SJCRH30 (cell line): ENCODE measurements around the gene SMTN. TPM values are rescaled to one million over a fixed set of nuclear protein-coding genes. Genes with fewer than 3 reads are reported as not detected.
"Not testable (repeated sequence)": the region's sequence is repeated elsewhere in the genome, so short reads cannot be mapped to it uniquely, and the experiment has no call there.

Experiments used
- DNase-seq, 2 experiments: peaks; one replicate each; pipeline ENCODE4 v3.0.0-alpha.2; 2015 to 2020
- H3K27ac ChIP-seq: fragments of 250-450 bp; sonication (Bioruptor Pico); 2 replicates; pipeline ENCODE4 v1.5.1; 2020; ENCODE audit warnings: mild to moderate bottlenecking, moderate library complexity
- H3K27me3 ChIP-seq: fragments of 250-450 bp; sonication (Bioruptor Pico); 2 replicates; pipeline ENCODE4 v1.5.1; 2020; ENCODE audit warnings: mild to moderate bottlenecking, moderate library complexity
- H3K36me3 ChIP-seq: fragments of 250-450 bp; sonication (Bioruptor Pico); 2 replicates; pipeline ENCODE4 v1.5.1; 2020; ENCODE audit warnings: mild to moderate bottlenecking, moderate library complexity
- H3K4me1 ChIP-seq: fragments of 250-450 bp; sonication (Bioruptor Pico); 2 replicates; pipeline ENCODE4 v1.5.1; 2020; ENCODE audit warnings: mild to moderate bottlenecking, moderate library complexity
- H3K4me3 ChIP-seq: fragments of 250-450 bp; sonication (Bioruptor Pico); 2 replicates; pipeline ENCODE4 v1.5.1; 2020; ENCODE audit warnings: mild to moderate bottlenecking, moderate library complexity
- H3K9me3 ChIP-seq: fragments of 250-450 bp; sonication (Bioruptor Pico); replicated peaks from 2 replicates; pipeline ENCODE4 v1.5.1; 2020; ENCODE audit warnings: mild to moderate bottlenecking, moderate library complexity
- total RNA-seq: library from RNA; depleted of rRNA; stranded (reverse); fragments of >200 nt; shearing (Covaris generic); gene quantifications from 2 replicates; pipeline ENCODE4 v1.2.3, GENCODE V29; 2014

SMTN gene
- total RNA-seq, 1 experiment from 2014 or later = 34.2 TPM

- Histone ChIP-seq H3K27me3 (no peaks in the 10 kb centered on the region), H3K4me3 (no peak overlapping the region), H3K27ac (no peak overlapping the region), H3K36me3 (peaks cover 24% of the 10 kb centered on the region), H3K4me1 (no peaks in the 10 kb centered on the region), H3K9me3 (no peaks in the 10 kb centered on the region)
- DNase-seq = no peak
These were observed 10.2 kb downstream of the SMTN start for GRCh38 chr22:31091106-31091975.

GRCh38 chr22:31092161-31092560 is 11.0 kb downstream of the SMTN start:
- no peaks in the 10 kb centered on the region for H3K4me1 ChIP-seq
- H3K27ac ChIP-seq = no peak overlapping the region
- DNase-seq = no peak
- no peak overlapping the region for H3K4me3 ChIP-seq
- H3K36me3 ChIP-seq = peaks cover 27% of the 10 kb centered on the region
- H3K27me3 ChIP-seq = no peaks in the 10 kb centered on the region
- no peaks in the 10 kb centered on the region for H3K9me3 ChIP-seq

- Histone ChIP-seq H3K27ac (no peak overlapping the region), H3K27me3 (no peaks in the 10 kb centered on the region), H3K4me1 (no peaks in the 10 kb centered on the region), H3K4me3 (no peak overlapping the region), H3K9me3 (no peaks in the 10 kb centered on the region), H3K36me3 (peaks cover 37% of the 10 kb centered on the region)
- DNase-seq = no peak
These were observed 12.2 kb downstream of the SMTN start for GRCh38 chr22:31093086-31093850.

GRCh38 chr22:31094021-31094551 is 13.0 kb downstream of the SMTN start:
- H3K27ac ChIP-seq = no peak overlapping the region
- DNase-seq = no peak

GRCh38 chr22:31094741-31095140 is 13.6 kb downstream of the SMTN start:
- no peaks in the 10 kb centered on the region for H3K9me3 ChIP-seq
- no peak overlapping the region for H3K27ac ChIP-seq
- no peak overlapping the region for H3K4me3 ChIP-seq
- no peak for DNase-seq
- H3K4me1 ChIP-seq = no peaks in the 10 kb centered on the region
- H3K27me3 ChIP-seq = no peaks in the 10 kb centered on the region
- peaks cover 30% of the 10 kb centered on the region for H3K36me3 ChIP-seq

More at GRCh38 chr22:31094021-31094551, 13.0 kb downstream of the SMTN start:
- H3K9me3 ChIP-seq = no peaks in the 10 kb centered on the region
- H3K27me3 ChIP-seq = no peaks in the 10 kb centered on the region
- H3K4me3 ChIP-seq = no peak overlapping the region
- H3K36me3 ChIP-seq = peaks cover 32% of the 10 kb centered on the region
- H3K4me1 ChIP-seq = no peaks in the 10 kb centered on the region

- Histone ChIP-seq H3K36me3 (peaks cover 30% of the 10 kb centered on the region), H3K4me1 (no peaks in the 10 kb centered on the region)
These were observed 14.6 kb downstream of the SMTN start for GRCh38 chr22:31095637-31096249.

GRCh38 chr22:31096657-31097279 is 15.7 kb downstream of the SMTN start:
- Histone ChIP-seq H3K27me3 (no peaks in the 10 kb centered on the region), H3K9me3 (no peaks in the 10 kb centered on the region), H3K27ac (no peak overlapping the region), H3K4me3 (no peak overlapping the region), H3K36me3 (peaks cover 31% of the 10 kb centered on the region), H3K4me1 (no peaks in the 10 kb centered on the region)
- DNase-seq = no peak

More at GRCh38 chr22:31095637-31096249, 14.6 kb downstream of the SMTN start:
- Histone ChIP-seq H3K27me3 (no peaks in the 10 kb centered on the region), H3K27ac (no peak overlapping the region), H3K4me3 (no peak overlapping the region), H3K9me3 (no peaks in the 10 kb centered on the region)
- no peak for DNase-seq

GRCh38 chr22:31097539-31097938 is 16.4 kb downstream of the SMTN start:
- peaks cover 28% of the 10 kb centered on the region for H3K36me3 ChIP-seq
- not testable (repeated sequence) for H3K4me3 ChIP-seq, DNase-seq, H3K27ac ChIP-seq, H3K9me3 ChIP-seq, H3K4me1 ChIP-seq, H3K27me3 ChIP-seq

- Histone ChIP-seq H3K36me3 (peaks cover 22% of the 10 kb centered on the region), H3K27me3 (no peaks in the 10 kb centered on the region), H3K9me3 (no peaks in the 10 kb centered on the region), H3K4me1 (no peaks in the 10 kb centered on the region), H3K27ac (no peak overlapping the region), H3K4me3 (no peak overlapping the region)
- DNase-seq = no peak
These were observed 17.0 kb downstream of the SMTN start for GRCh38 chr22:31097941-31098631.

- H3K4me1 ChIP-seq = no peaks in the 10 kb centered on the region
- H3K4me3 ChIP-seq = no peak overlapping the region
- no peak for DNase-seq
- H3K27me3 ChIP-seq = no peaks in the 10 kb centered on the region
- H3K9me3 ChIP-seq = no peaks in the 10 kb centered on the region
- peaks cover 22% of the 10 kb centered on the region for H3K36me3 ChIP-seq
- H3K27ac ChIP-seq = no peak overlapping the region
These were observed 17.6 kb downstream of the SMTN start for GRCh38 chr22:31098632-31099110.

GRCh38 chr22:31099386-31099785 is 18.3 kb downstream of the SMTN start:
- Histone ChIP-seq H3K27me3 (no peaks in the 10 kb centered on the region), H3K27ac (no peak overlapping the region), H3K4me1 (no peaks in the 10 kb centered on the region), H3K36me3 (peaks cover 22% of the 10 kb centered on the region), H3K4me3 (no peak overlapping the region), H3K9me3 (no peaks in the 10 kb centered on the region)
- no peak for DNase-seq

GRCh38 chr22:31099841-31100761 is 19.0 kb downstream of the SMTN start:
- Histone ChIP-seq H3K9me3 (no peaks in the 10 kb centered on the region), H3K36me3 (peaks cover 18% of the 10 kb centered on the region), H3K27ac (no peak overlapping the region), H3K4me3 (no peak overlapping the region), H3K4me1 (no peaks in the 10 kb centered on the region), H3K27me3 (no peaks in the 10 kb centered on the region)
- DNase-seq = no peak
